HCT116 (cell line): ENCODE measurements around the gene FHOD3. TPM values are rescaled to one million over a fixed set of nuclear protein-coding genes. Genes with fewer than 3 reads are reported as not detected.
A peak's percentile ranks its signal among the peaks of the same experiment; 100 is the strongest.

ENCODE experiments used
- ATAC-seq: fragments of 200-7000 bp; cut with Tn5 transposase; 2 replicates; pipeline ENCODE4 v1.9.1; 2020; ENCODE audit warnings: mild to moderate bottlenecking, moderate library complexity
- BruUV-seq: library from RNA; stranded (reverse); fragments of 400-500 nt; replicated peaks from 2 replicates; lab custom pipeline; 2021; lab: Mats Ljungman, UMichigan
- CTCF ChIA-PET: fragments of 300-600 bp; sonication (Branson Sonifier 250); formaldehyde crosslinking; loops from one replicate; lab custom pipeline; 2021; ENCODE audit warnings: antibody characterized with exemption; lab: Charles Lee
- POLR2A ChIA-PET: fragments of 300-600, 350-600 bp; sonication (Branson Sonifier 250); formaldehyde crosslinking; loops from one replicate; lab custom pipeline; 2021; ENCODE audit warnings: antibody characterized with exemption; lab: Charles Lee
- RAD21 ChIA-PET, 2 experiments: fragments of 300-600 bp; sonication (Branson Sonifier 250); formaldehyde crosslinking; loops; one replicate each; lab custom pipeline; 2023; ENCODE audit warnings: low total read pairs in 2 of 2; ENCODE audit not compliant: uncharacterized antibody in 2 of 2, unreplicated experiment in 2 of 2, low non-redundant PET in 1 of 2; lab: Charles Lee
- DNase-seq: peaks from one replicate; pipeline ENCODE4 v3.0.0-alpha.2; 2010; ENCODE audit warnings: low read depth, low spot score
- H2AFZ ChIP-seq: fragments of 200-600 bp; shearing (Covaris generic), sonication (generic); 2 replicates; pipeline ENCODE4 v1.6.1; 2017; ENCODE audit warnings: low read depth, mixed run types, mixed read lengths, antibody characterized with exemption, low read length; ENCODE audit not compliant: poor library complexity, severe bottlenecking
- H3K27ac ChIP-seq: 2 replicates; pipeline ENCODE4 v1.5.1; 2012; ENCODE audit warnings: low read depth, low read length
- H3K27me3 ChIP-seq: fragments of 200-600 bp; sonication (generic); 2 replicates; pipeline ENCODE4 v1.6.1; 2016; ENCODE audit warnings: mixed run types, low read length, mixed read lengths; ENCODE audit not compliant: insufficient read depth
- H3K36me3 ChIP-seq, 2 experiments: fragments of 200-500 bp in 1 of 2; fragments of 200-600 bp in 1 of 2; sonication (Bioruptor generic) in 1 of 2; sonication (generic) in 1 of 2; 2 replicates each; pipeline versions ENCODE4 v1.5.1 to v1.6.1; 2014 to 2016; ENCODE audit warnings: low read length in 2 of 2, inconsistent platforms in 1 of 2, mixed read lengths in 1 of 2, mixed run types in 1 of 2; ENCODE audit not compliant: insufficient read depth in 2 of 2, control insufficient read depth in 1 of 2
- H3K4me1 ChIP-seq, 2 experiments: fragments of 200-600 bp in 1 of 2; sonication (generic) in 1 of 2; 2 replicates each; pipeline versions ENCODE4 v1.5.1 to v1.6.1; 2012 to 2017; ENCODE audit warnings: low read length in 2 of 2, inconsistent platforms in 1 of 2, mild to moderate bottlenecking in 1 of 2, mixed read lengths in 1 of 2, mixed run types in 1 of 2, moderate library complexity in 1 of 2; ENCODE audit not compliant: insufficient read depth in 2 of 2, control insufficient read depth in 1 of 2
- H3K4me2 ChIP-seq: fragments of 200-600 bp; sonication (generic); 2 replicates; pipeline ENCODE4 v1.6.1; 2017; ENCODE audit warnings: mixed run types, low read length, mixed read lengths
- H3K4me3 ChIP-seq, 2 experiments: fragments of 200-600 bp in 1 of 2; sonication (generic) in 1 of 2; replicated peaks in 1 of 2; 2 replicates each; pipeline ENCODE4 v1.5.1; 2011 to 2016; ENCODE audit warnings: low read length in 2 of 2, control low read depth in 1 of 2, low read depth in 1 of 2, mild to moderate bottlenecking in 1 of 2, mixed read lengths in 1 of 2, mixed run types in 1 of 2
- H3K79me2 ChIP-seq: fragments of 200-600 bp; sonication (generic); 2 replicates; pipeline ENCODE4 v1.6.1; 2017; ENCODE audit warnings: mild to moderate bottlenecking, mixed run types, low read length, moderate library complexity, mixed read lengths; ENCODE audit not compliant: insufficient read depth
- H3K9ac ChIP-seq: fragments of 200-600 bp; sonication (generic); 2 replicates; pipeline ENCODE4 v1.6.1; 2016; ENCODE audit warnings: low read length, mixed read lengths
- H3K9me2 ChIP-seq: fragments of 200-600 bp; sonication (generic), shearing (Covaris generic); 2 replicates; pipeline ENCODE4 v1.6.1; 2017; ENCODE audit warnings: mixed run types, mild to moderate bottlenecking, moderate library complexity; ENCODE audit not compliant: insufficient read depth
- H3K9me3 ChIP-seq, 2 experiments: fragments of 200-500 bp in 1 of 2; fragments of 200-600 bp in 1 of 2; sonication (Bioruptor generic) in 1 of 2; sonication (generic) in 1 of 2; 2 replicates each; pipeline ENCODE4 v1.6.1; 2014 to 2017; ENCODE audit warnings: low read length in 2 of 2, mixed read lengths in 2 of 2, inconsistent platforms in 1 of 2, low read depth in 1 of 2, mild to moderate bottlenecking in 1 of 2, mixed run types in 1 of 2, moderate library complexity in 1 of 2; ENCODE audit not compliant: control insufficient read depth in 1 of 2, insufficient read depth in 1 of 2
- H4K20me1 ChIP-seq: fragments of 200-600 bp; sonication (generic), shearing (Covaris generic); 2 replicates; pipeline ENCODE4 v1.6.1; 2017; ENCODE audit warnings: mixed run types, mild to moderate bottlenecking, moderate library complexity; ENCODE audit not compliant: insufficient read depth
- ELF1 ChIP-seq: IDR thresholded peaks from 2 replicates; pipeline ENCODE4 v1.6.1; 2012; ENCODE audit warnings: low read depth, borderline replicate concordance
- EZH2 ChIP-seq: fragments of 200-600 bp; sonication (generic); IDR thresholded peaks from 2 replicates; pipeline ENCODE4 v1.6.1; 2017; ENCODE audit warnings: antibody characterized with exemption, mixed run types
- EZH2phosphoT487 ChIP-seq: fragments of 200-600 bp; IDR thresholded peaks from 2 replicates; pipeline ENCODE4 v1.6.1; 2018; ENCODE audit warnings: antibody characterized with exemption, borderline replicate concordance
- JUND ChIP-seq: IDR thresholded peaks from 2 replicates; pipeline ENCODE4 v1.6.1; 2012
- MAX ChIP-seq: IDR thresholded peaks from 2 replicates; pipeline ENCODE4 v1.6.1; 2012
- POLR2A ChIP-seq: IDR thresholded peaks from 2 replicates; pipeline ENCODE4 v1.7.0; 2011; ENCODE audit warnings: borderline replicate concordance; ENCODE audit not compliant: insufficient read depth, insufficient read length; ENCODE audit errors: extremely low read depth
- POLR2AphosphoS5 ChIP-seq: IDR thresholded peaks from 2 replicates; pipeline ENCODE4 v1.6.1; 2011; ENCODE audit warnings: mild to moderate bottlenecking, low read depth, low read length, moderate library complexity
- SIN3A ChIP-seq: IDR thresholded peaks from 2 replicates; pipeline ENCODE4 v1.6.1; 2012; ENCODE audit warnings: low read depth
- SP1 ChIP-seq: IDR thresholded peaks from 2 replicates; pipeline ENCODE4 v1.6.1; 2012; ENCODE audit warnings: low read depth
- TCF7L2 ChIP-seq: IDR thresholded peaks from 2 replicates; pipeline ENCODE4 v1.7.0; 2011; ENCODE audit warnings: borderline replicate concordance, inconsistent platforms; ENCODE audit not compliant: insufficient read depth, insufficient read length; ENCODE audit errors: extremely low read depth
- ZFX ChIP-seq: fragments of 450-650 bp; IDR thresholded peaks from 2 replicates; pipeline ENCODE4 v1.6.1; 2017
- intact Hi-C: fragments of 100-400 bp; cut with micrococcal nuclease; formaldehyde crosslinking; loops from 2 replicates; pipeline ENCODE4 v1.10.0; 2022
- total RNA-seq: library from RNA; stranded (reverse); gene quantifications from one replicate; pipeline ENCODE4 v1.2.1, GENCODE V29; 2021; ENCODE audit not compliant: unreplicated experiment

The FHOD3 gene
- total RNA-seq, 1 experiment from 2014 or later, result 4.0 TPM

- Histone ChIP-seq H3K4me1 (no peaks in the 10 kb centered on the region), H3K36me3 (no peaks in the 10 kb centered on the region), H4K20me1 (no peaks in the 10 kb centered on the region), H3K79me2 (no peaks in the 10 kb centered on the region), H3K9me2 (no peaks in the 10 kb centered on the region), H3K4me2 (no peak overlapping the region), H2AFZ (no peak overlapping the region), H3K9ac (no peak overlapping the region), H3K9me3 (no peaks in the 10 kb centered on the region), H3K27ac (no peak overlapping the region), H3K4me3 (no peak overlapping the region), H3K27me3 (no peaks in the 10 kb centered on the region)
- POLR2A ChIA-PET, result no interaction called here
- CTCF ChIA-PET, result no interaction called here
- ATAC-seq, result no peak
- no peak for DNase-seq
- BruUV-seq, result no TSS peak
- peak; percentile 83 for TF ChIP-seq TCF7L2
- TF ChIP-seq MAX, result no peak
- no peak for TF ChIP-seq EZH2
- TF ChIP-seq ZFX, result no peak
- TF ChIP-seq SP1, result no peak
- RAD21 ChIA-PET, result no interaction called here
- intact Hi-C loops, result no loop called here
Observed at GRCh38 chr18:36496022-36496421, 198.5 kb downstream of the FHOD3 start.

GRCh38 chr18:36499938-36500337 is 202.4 kb downstream of the FHOD3 start:
- H3K4me1 ChIP-seq, result no peaks in the 10 kb centered on the region
- ChIA-PET CTCF (no interaction called here), RAD21 (no interaction called here), POLR2A (no interaction called here)
- no peaks in the 10 kb centered on the region for H3K9me2 ChIP-seq
- no peak for DNase-seq
- intact Hi-C loops, result no loop called here
- no peak overlapping the region for H3K9ac ChIP-seq
- H3K79me2 ChIP-seq, result no peaks in the 10 kb centered on the region
- H3K4me2 ChIP-seq, result no peak overlapping the region
- H4K20me1 ChIP-seq, result no peaks in the 10 kb centered on the region
- H2AFZ ChIP-seq, result no peak overlapping the region
- H3K4me3 ChIP-seq, result no peak overlapping the region
- no TSS peak for BruUV-seq
- no peaks in the 10 kb centered on the region for H3K36me3 ChIP-seq
- no peaks in the 10 kb centered on the region for H3K9me3 ChIP-seq
- TF ChIP-seq EZH2 (no peak), EZH2phosphoT487 (no peak), POLR2AphosphoS5 (no peak), SIN3A (no peak), POLR2A (no peak), JUND (no peak), ELF1 (no peak)
- no peaks in the 10 kb centered on the region for H3K27me3 ChIP-seq
- H3K27ac ChIP-seq, result no peak overlapping the region
- ATAC-seq, result no peak
